ENCODE measurements around the gene ZNF664. TPM values are rescaled to one million over a fixed set of nuclear protein-coding genes. Genes with fewer than 3 reads are reported as not detected.

Gene ZNF664
- total RNA-seq, 1 donor from 2014 or later, result 198 TPM

GRCh38 chr12:124004233-124004875 is 31.3 kb downstream of the ZNF664 start:
- no peaks in the 10 kb centered on the region for H3K9me3 Mint-ChIP-seq (ENCODE audit: low read depth)

GRCh38 chr12:124006085-124006845 is 33.2 kb downstream of the ZNF664 start:
- no peak for DNase-seq (ENCODE audit: low spot score, unreplicated experiment)
- H3K27me3 Mint-ChIP-seq, result no peaks in the 10 kb centered on the region

More at GRCh38 chr12:124004233-124004875, 31.3 kb downstream of the ZNF664 start:
- no peak for DNase-seq (ENCODE audit: low spot score, unreplicated experiment)
- TF ChIP-seq CTCF (IDR thresholded peaks at IDR 0.05; ENCODE audit: unreplicated experiment), result no peak
- peaks cover 9% of the 10 kb centered on the region for H3K36me3 Mint-ChIP-seq (ENCODE audit: insufficient read depth)
- no peak overlapping the region for H3K4me3 Mint-ChIP-seq (ENCODE audit: low read depth)
- no peaks in the 10 kb centered on the region for H3K27me3 Mint-ChIP-seq
- H3K27ac Mint-ChIP-seq, result no peak overlapping the region
- H3K4me1 Mint-ChIP-seq (ENCODE audit: low read depth), result no peaks in the 10 kb centered on the region

GRCh38 chr12:124006846-124007713 is 34.1 kb downstream of the ZNF664 start:
- peak overlapping the region; percentile 65 for H3K27ac Mint-ChIP-seq
- H3K27me3 Mint-ChIP-seq, result no peaks in the 10 kb centered on the region
- H3K9me3 Mint-ChIP-seq (ENCODE audit: low read depth), result no peaks in the 10 kb centered on the region
- no peaks in the 10 kb centered on the region for H3K4me1 Mint-ChIP-seq (ENCODE audit: low read depth)
- no peak for DNase-seq (ENCODE audit: low spot score, unreplicated experiment)
- TF ChIP-seq CTCF (IDR thresholded peaks at IDR 0.05; ENCODE audit: unreplicated experiment), result no peak
- H3K36me3 Mint-ChIP-seq (ENCODE audit: insufficient read depth), result peaks cover 21% of the 10 kb centered on the region
- H3K4me3 Mint-ChIP-seq (ENCODE audit: low read depth), result no peak overlapping the region

More at GRCh38 chr12:124006085-124006845, 33.2 kb downstream of the ZNF664 start:
- Mint-ChIP-seq H3K4me3 (ENCODE audit: low read depth) (no peak overlapping the region), H3K9me3 (ENCODE audit: low read depth) (no peaks in the 10 kb centered on the region), H3K4me1 (ENCODE audit: low read depth) (no peaks in the 10 kb centered on the region), H3K36me3 (ENCODE audit: insufficient read depth) (peaks cover 15% of the 10 kb centered on the region), H3K27ac (peak overlapping the region; percentile 65)
- no peak for TF ChIP-seq CTCF (IDR thresholded peaks at IDR 0.05; ENCODE audit: unreplicated experiment)

- peaks cover 27% of the 10 kb centered on the region for H3K36me3 Mint-ChIP-seq (ENCODE audit: insufficient read depth)
- peak overlapping the region; percentile 60 for H3K27ac Mint-ChIP-seq
- H3K4me3 Mint-ChIP-seq (ENCODE audit: low read depth), result no peak overlapping the region
- H3K9me3 Mint-ChIP-seq (ENCODE audit: low read depth), result no peaks in the 10 kb centered on the region
- TF ChIP-seq CTCF (IDR thresholded peaks at IDR 0.05; ENCODE audit: unreplicated experiment), result no peak
- DNase-seq (ENCODE audit: low spot score, unreplicated experiment), result no peak
- H3K27me3 Mint-ChIP-seq, result no peaks in the 10 kb centered on the region
- H3K4me1 Mint-ChIP-seq (ENCODE audit: low read depth), result no peaks in the 10 kb centered on the region
Measured at GRCh38 chr12:124007826-124008570, 35.0 kb downstream of the ZNF664 start.
